HEK293 (cell line): ENCODE results near the gene HOXB8.
A peak's percentile ranks its signal among the peaks of the same experiment; 100 is the strongest.

ENCODE experiments used
- CTCF ChIA-PET: fragments of 350-600 bp; formaldehyde crosslinking; extraction: SDS; loops from one replicate; lab custom pipeline; 2021; ENCODE audit warnings: antibody characterized with exemption; lab: Yijun Ruan, JAX
- POLR2A ChIA-PET: fragments of 300-600 bp; formaldehyde crosslinking; extraction: SDS; loops from one replicate; lab custom pipeline; 2020; ENCODE audit warnings: antibody characterized with exemption, inconsistent platforms; lab: Yijun Ruan, JAX
- H3K27ac ChIP-seq: fragments of 200-500 bp; sonication (Bioruptor generic); 2 replicates; pipeline ENCODE4 v1.5.1; 2014; ENCODE audit warnings: low read depth, low read length, control low read depth, inconsistent platforms; ENCODE audit errors: extremely low read depth
- H3K36me3 ChIP-seq, 2 experiments: fragments of 200-500 bp in 1 of 2; sonication (Bioruptor generic) in 1 of 2; 1 replicate in 1 of 2; 2 replicates in 1 of 2; pipeline ENCODE4 v1.5.1; 2014 to 2017; ENCODE audit warnings: inconsistent platforms in 2 of 2, low read length in 2 of 2; ENCODE audit not compliant: control insufficient read depth in 2 of 2, insufficient read depth in 1 of 2
- H3K4me1 ChIP-seq: fragments of 200-500 bp; sonication (Bioruptor generic); 2 replicates; pipeline ENCODE4 v1.5.1; 2014; ENCODE audit warnings: mild to moderate bottlenecking, low read length, inconsistent platforms; ENCODE audit not compliant: control insufficient read depth, insufficient read depth
- H3K4me3 ChIP-seq: 2 replicates; pipeline ENCODE4 v1.5.1; 2011; ENCODE audit warnings: low read depth, mild to moderate bottlenecking, control low read depth, low read length, moderate library complexity
- H3K9me3 ChIP-seq: fragments of 200-500 bp; sonication (Bioruptor generic); 2 replicates; pipeline ENCODE4 v1.5.1; 2014; ENCODE audit warnings: low read depth, low read length, inconsistent platforms; ENCODE audit not compliant: control insufficient read depth, insufficient read depth
- HIC1 ChIP-seq: fragments of 450-650 bp; formaldehyde crosslinking; IDR thresholded peaks from 2 replicates; pipeline ENCODE4 v1.5.1; 2016; ENCODE audit warnings: missing biosample characterization, missing genetic modification characterization
- OSR2 ChIP-seq: fragments of 450-650 bp; formaldehyde crosslinking; IDR thresholded peaks from 2 replicates; pipeline ENCODE4 v1.5.1; 2016; ENCODE audit warnings: missing biosample characterization, missing genetic modification characterization
- PRDM1 ChIP-seq: fragments of 450-650 bp; formaldehyde crosslinking; IDR thresholded peaks from 2 replicates; pipeline ENCODE4; 2016; ENCODE audit warnings: missing biosample characterization, missing genetic modification characterization
- ZFHX2 ChIP-seq: fragments of 450-650 bp; formaldehyde crosslinking; conservative IDR thresholded peaks from 2 replicates; pipeline ENCODE4 v1.5.1; 2016; ENCODE audit warnings: missing biosample characterization, missing genetic modification characterization
- ZNF10 ChIP-seq: fragments of 450-650 bp; formaldehyde crosslinking; IDR thresholded peaks from 2 replicates; pipeline ENCODE4 v1.5.1; 2017; ENCODE audit warnings: missing biosample characterization, missing genetic modification characterization
- ZNF138 ChIP-seq: fragments of 450-650 bp; formaldehyde crosslinking; IDR thresholded peaks from 2 replicates; pipeline ENCODE4 v1.5.1; 2016; ENCODE audit warnings: missing biosample characterization, missing genetic modification characterization, borderline replicate concordance
- ZNF2 ChIP-seq: fragments of 450-650 bp; formaldehyde crosslinking; IDR thresholded peaks from 2 replicates; pipeline ENCODE4 v1.5.1; 2016; ENCODE audit warnings: missing biosample characterization, missing genetic modification characterization
- ZNF423 ChIP-seq: fragments of 450-650 bp; formaldehyde crosslinking; IDR thresholded peaks from 2 replicates; pipeline ENCODE4 v1.5.1; 2016; ENCODE audit warnings: missing biosample characterization, missing genetic modification characterization
- ZNF433 ChIP-seq: fragments of 450-650 bp; formaldehyde crosslinking; IDR thresholded peaks from 2 replicates; pipeline ENCODE4 v1.5.1; 2016; ENCODE audit warnings: missing biosample characterization, missing genetic modification characterization, low read depth
- ZNF596 ChIP-seq: fragments of 450-650 bp; IDR thresholded peaks from 2 replicates; pipeline ENCODE4 v1.5.0; 2018; ENCODE audit warnings: missing biosample characterization, mild to moderate bottlenecking, missing genetic modification characterization, moderate library complexity
- ZNF701 ChIP-seq: fragments of 450-650 bp; formaldehyde crosslinking; IDR thresholded peaks from 2 replicates; pipeline ENCODE4 v1.5.1; 2016; ENCODE audit warnings: missing biosample characterization, missing genetic modification characterization
- ZNF747 ChIP-seq: fragments of 450-650 bp; formaldehyde crosslinking; IDR thresholded peaks from 2 replicates; pipeline ENCODE4 v1.5.1; 2016; ENCODE audit warnings: missing biosample characterization, missing genetic modification characterization
- ZNF768 ChIP-seq: fragments of 450-650 bp; formaldehyde crosslinking; IDR thresholded peaks from 2 replicates; pipeline ENCODE4 v1.5.1; 2018; ENCODE audit warnings: missing biosample characterization, mild to moderate bottlenecking, missing genetic modification characterization
- ZNF791 ChIP-seq: fragments of 450-650 bp; formaldehyde crosslinking; IDR thresholded peaks from 2 replicates; pipeline ENCODE4 v1.5.1; 2016; ENCODE audit warnings: missing biosample characterization, missing genetic modification characterization
- ZSCAN30 ChIP-seq: fragments of 450-650 bp; IDR thresholded peaks from 2 replicates; pipeline ENCODE4 v1.5.1; 2018; ENCODE audit warnings: missing biosample characterization, mild to moderate bottlenecking, missing genetic modification characterization, moderate library complexity
- TF ChIP-seq, protein P1 (sequence below): fragments of 450-650 bp; formaldehyde crosslinking; IDR thresholded peaks from 2 replicates; pipeline ENCODE4 v1.5.1; 2016; ENCODE audit warnings: missing biosample characterization, missing genetic modification characterization
- TF ChIP-seq, protein P2 (sequence below): fragments of 450-650 bp; formaldehyde crosslinking; IDR thresholded peaks from 2 replicates; pipeline ENCODE4 v1.5.1; 2017; ENCODE audit warnings: missing biosample characterization, missing genetic modification characterization

The HOXB8 gene

DNA sequence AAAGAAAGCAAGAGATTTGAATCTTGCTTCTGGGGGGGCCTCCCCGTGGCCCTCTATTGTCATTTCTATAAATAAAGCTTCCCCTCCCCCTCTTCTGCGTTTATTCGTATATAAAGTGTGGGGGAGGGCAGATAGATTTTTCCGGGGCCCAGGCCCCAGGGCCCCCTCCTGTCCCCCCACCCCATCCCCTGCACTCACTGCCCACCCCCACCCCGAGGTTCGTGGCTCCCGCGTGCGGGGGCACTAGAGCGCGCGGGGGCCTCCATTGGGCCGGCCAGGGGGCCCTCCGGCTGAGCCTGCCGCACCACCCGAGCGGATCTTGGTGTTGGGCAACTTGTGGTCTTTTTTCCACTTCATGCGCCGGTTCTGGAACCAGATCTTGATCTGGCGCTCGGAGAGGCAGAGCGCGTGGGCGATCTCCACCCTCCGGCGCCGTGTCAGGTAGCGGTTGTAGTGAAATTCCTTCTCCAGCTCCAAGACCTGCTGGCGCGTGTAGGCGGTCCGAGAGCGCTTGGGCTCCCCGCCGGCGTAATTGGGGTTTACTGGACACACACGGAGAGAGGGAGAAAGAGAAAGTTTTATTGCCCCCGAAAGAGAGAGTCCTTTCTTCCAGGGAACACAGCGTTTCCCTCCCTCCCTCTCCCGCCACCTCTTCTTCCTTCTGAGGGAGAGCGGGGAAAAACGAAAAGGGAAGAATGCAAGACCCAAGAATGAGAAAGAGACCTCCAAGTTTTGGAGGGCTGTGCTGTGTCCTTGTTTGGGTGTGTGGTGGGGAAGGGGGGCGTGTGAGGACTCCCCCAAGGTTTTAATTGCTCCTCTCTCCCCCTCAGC is 38.4 kb downstream of the HOXB8 start (continued):
- TF ChIP-seq HIC1 (tag by site-specific recombination) (peak; percentile 51; the same call in 1 of the 2 replicates), ZNF10 (tag by site-specific recombination) (peak; percentile 49; the same call in 1 of the 2 replicates), ZSCAN30 (tag by site-specific recombination) (0 out of 2 replicates have a peak, but pooled peaks have one; percentile 25), ZNF433 (tag by site-specific recombination) (no peak), ZNF423 (tag by site-specific recombination) (peak; percentile 70), ZNF138 (no peak), ZFHX2 (tag by site-specific recombination) (peak; percentile 88), ZNF596 (tag by site-specific recombination) (peak; percentile 85), ZNF768 (tag by site-specific recombination) (no peak)
- TF ChIP-seq, protein P1, sequence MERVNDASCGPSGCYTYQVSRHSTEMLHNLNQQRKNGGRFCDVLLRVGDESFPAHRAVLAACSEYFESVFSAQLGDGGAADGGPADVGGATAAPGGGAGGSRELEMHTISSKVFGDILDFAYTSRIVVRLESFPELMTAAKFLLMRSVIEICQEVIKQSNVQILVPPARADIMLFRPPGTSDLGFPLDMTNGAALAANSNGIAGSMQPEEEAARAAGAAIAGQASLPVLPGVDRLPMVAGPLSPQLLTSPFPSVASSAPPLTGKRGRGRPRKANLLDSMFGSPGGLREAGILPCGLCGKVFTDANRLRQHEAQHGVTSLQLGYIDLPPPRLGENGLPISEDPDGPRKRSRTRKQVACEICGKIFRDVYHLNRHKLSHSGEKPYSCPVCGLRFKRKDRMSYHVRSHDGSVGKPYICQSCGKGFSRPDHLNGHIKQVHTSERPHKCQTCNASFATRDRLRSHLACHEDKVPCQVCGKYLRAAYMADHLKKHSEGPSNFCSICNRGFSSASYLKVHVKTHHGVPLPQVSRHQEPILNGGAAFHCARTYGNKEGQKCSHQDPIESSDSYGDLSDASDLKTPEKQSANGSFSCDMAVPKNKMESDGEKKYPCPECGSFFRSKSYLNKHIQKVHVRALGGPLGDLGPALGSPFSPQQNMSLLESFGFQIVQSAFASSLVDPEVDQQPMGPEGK (tag by site-specific recombination): peak; percentile 30; the same call in 1 of the 2 replicates
- TF ChIP-seq, protein P2, sequence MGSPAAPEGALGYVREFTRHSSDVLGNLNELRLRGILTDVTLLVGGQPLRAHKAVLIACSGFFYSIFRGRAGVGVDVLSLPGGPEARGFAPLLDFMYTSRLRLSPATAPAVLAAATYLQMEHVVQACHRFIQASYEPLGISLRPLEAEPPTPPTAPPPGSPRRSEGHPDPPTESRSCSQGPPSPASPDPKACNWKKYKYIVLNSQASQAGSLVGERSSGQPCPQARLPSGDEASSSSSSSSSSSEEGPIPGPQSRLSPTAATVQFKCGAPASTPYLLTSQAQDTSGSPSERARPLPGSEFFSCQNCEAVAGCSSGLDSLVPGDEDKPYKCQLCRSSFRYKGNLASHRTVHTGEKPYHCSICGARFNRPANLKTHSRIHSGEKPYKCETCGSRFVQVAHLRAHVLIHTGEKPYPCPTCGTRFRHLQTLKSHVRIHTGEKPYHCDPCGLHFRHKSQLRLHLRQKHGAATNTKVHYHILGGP (tag by site-specific recombination): no peak

DNA sequence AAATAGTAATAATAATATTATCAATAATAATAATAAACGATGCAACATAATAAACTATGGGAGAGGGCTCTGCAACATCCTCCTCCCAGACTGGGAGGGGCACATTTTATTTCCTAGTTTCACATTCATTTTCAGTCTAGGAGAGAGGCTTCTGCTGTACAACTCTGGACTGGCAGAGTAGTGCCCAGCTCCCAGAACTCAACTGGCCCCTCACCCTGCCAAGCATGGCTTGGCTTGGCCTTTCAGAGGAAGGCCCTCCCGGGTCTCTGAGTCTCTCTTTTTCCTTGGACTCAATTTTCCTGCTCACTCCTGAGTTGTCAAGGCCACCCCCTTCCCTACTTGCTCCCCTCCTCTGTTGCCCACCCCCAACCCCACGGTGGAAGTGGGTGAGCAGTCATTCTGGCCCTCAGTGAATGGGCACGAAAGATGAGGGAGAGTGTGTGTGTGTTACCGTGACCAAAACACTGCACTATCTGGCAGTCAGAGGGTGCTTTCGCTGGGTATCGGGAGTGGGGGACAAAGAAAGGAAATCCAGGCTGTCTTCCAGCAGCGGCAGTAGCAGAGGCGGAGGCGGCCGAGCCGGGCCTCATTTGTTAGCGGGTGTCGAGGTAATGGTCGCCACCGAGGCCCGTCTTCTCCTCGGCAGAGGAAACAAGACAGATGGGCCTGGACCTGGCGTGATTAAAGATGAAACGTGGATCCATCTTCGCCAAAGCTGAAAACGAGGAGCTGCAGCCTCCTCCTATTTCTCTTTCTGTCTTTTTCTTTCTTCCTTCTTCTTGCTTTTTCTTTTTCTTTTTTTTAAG is 39.2 kb downstream of the HOXB8 start:
- no peaks in the 10 kb centered on the region for H3K9me3 ChIP-seq
- ChIA-PET CTCF (interaction anchor here (0.6 kb wide), 2 partner anchors 177 to 1629 kb away, joined by 3 to 4 read pairs; no protein-coding TSS in a partner anchor), POLR2A (interaction anchor here (1.1 to 4.1 kb wide), 4 partner anchors 12 to 32 kb away, joined by 3 to 26 read pairs (median 10); no protein-coding TSS in a partner anchor)
- peaks cover 82% of the 10 kb centered on the region for H3K4me1 ChIP-seq
- peak overlapping the region; percentile 93 for H3K27ac ChIP-seq
- peaks cover 0 to 26% of the 10 kb centered on the region in 2 experiments; a peak in 2 of 3 replicates for H3K36me3 ChIP-seq
- H3K4me3 ChIP-seq: no peak overlapping the region
- TF ChIP-seq ZFHX2 (tag by site-specific recombination): 0 out of 2 replicates have a peak, but pooled peaks have one; percentile 29
- TF ChIP-seq OSR2 (tag by site-specific recombination): peak; percentile 55; the same call in 1 of the 2 replicates
- TF ChIP-seq, protein P1 (tag by site-specific recombination): 0 out of 2 replicates have a peak, but pooled peaks have one; percentile 23
- TF ChIP-seq ZNF701 (tag by site-specific recombination): no peak
- peak; percentile 32; the same call in 1 of the 2 replicates for TF ChIP-seq HIC1 (tag by site-specific recombination)
- TF ChIP-seq ZNF747: no peak
- no peak for TF ChIP-seq ZNF2 (tag by site-specific recombination)
- TF ChIP-seq PRDM1 (tag by site-specific recombination): peak; percentile 70; the same call in 1 of the 2 replicates
- TF ChIP-seq ZNF791 (tag by site-specific recombination): no peak
